ENCODE measurements around the gene ZBTB38. TPM values are rescaled to one million over a fixed set of nuclear protein-coding genes. Genes with fewer than 3 reads are reported as not detected.

ZBTB38 gene
- total RNA-seq, 3 donors from 2014 or later = 96.0 to 153 (median 144) TPM

- DNase-seq (no peak), ATAC-seq (no peak)
- intact Hi-C loops (cut with DNase I, micrococcal nuclease) = no loop called here
- H3K4me3 ChIP-seq = no peak overlapping the region
- no peaks in the 10 kb centered on the region for H3K9me3 ChIP-seq
- no peak for TF ChIP-seq CTCF (IDR thresholded peaks at IDR 0.05)
- peaks cover 7% of the 10 kb centered on the region for H3K4me1 ChIP-seq (ENCODE audit: low read depth)
- no peaks in the 10 kb centered on the region for H3K36me3 ChIP-seq (ENCODE audit: low read depth)
These were observed 24.4 kb upstream of the ZBTB38 start for GRCh38 chr3:141343865-141344271.

GRCh38 chr3:141345528-141345927 is 22.8 kb upstream of the ZBTB38 start:
- DNase-seq (peak in 2 of 3 donors; percentile 45 to 50), ATAC-seq (peak; percentile 73)
- TF ChIP-seq CTCF (IDR thresholded peaks at IDR 0.05) = no peak
- H3K36me3 ChIP-seq (ENCODE audit: low read depth) = no peaks in the 10 kb centered on the region
- intact Hi-C loops (cut with DNase I, micrococcal nuclease) = no loop called here
- no peaks in the 10 kb centered on the region for H3K9me3 ChIP-seq
- no peak overlapping the region for H3K4me3 ChIP-seq
- H3K4me1 ChIP-seq (ENCODE audit: low read depth) = peaks cover 7% of the 10 kb centered on the region

- Histone ChIP-seq H3K36me3 (ENCODE audit: low read depth) (no peaks in the 10 kb centered on the region), H3K9me3 (no peaks in the 10 kb centered on the region), H3K4me1 (ENCODE audit: low read depth) (peaks cover 7% of the 10 kb centered on the region), H3K4me3 (no peak overlapping the region)
- peak in 1 of 3 donors; percentile 68 for DNase-seq
- ATAC-seq = peak; percentile 91
- no peak for TF ChIP-seq CTCF (IDR thresholded peaks at IDR 0.05)
- intact Hi-C loops (cut with DNase I, micrococcal nuclease) = no loop called here
These were observed 22.3 kb upstream of the ZBTB38 start for GRCh38 chr3:141346007-141346406.

- no peak for TF ChIP-seq CTCF (IDR thresholded peaks at IDR 0.05)
- Histone ChIP-seq H3K9me3 (no peaks in the 10 kb centered on the region), H3K4me3 (no peak overlapping the region), H3K36me3 (ENCODE audit: low read depth) (no peaks in the 10 kb centered on the region), H3K4me1 (ENCODE audit: low read depth) (peaks cover 7% of the 10 kb centered on the region)
- DNase-seq (peak; percentile 54 to 67 (median 61)), ATAC-seq (peak; percentile 82)
- intact Hi-C loops (cut with DNase I, micrococcal nuclease) = no loop called here
These were observed 21.9 kb upstream of the ZBTB38 start for GRCh38 chr3:141346418-141346817.

GRCh38 chr3:141346839-141347238 is 21.5 kb upstream of the ZBTB38 start:
- no peak for DNase-seq
- no peaks in the 10 kb centered on the region for H3K9me3 ChIP-seq
- H3K4me3 ChIP-seq = no peak overlapping the region
- intact Hi-C loops (cut with DNase I, micrococcal nuclease) = no loop called here
- no peak for TF ChIP-seq CTCF (IDR thresholded peaks at IDR 0.05)
- H3K36me3 ChIP-seq (ENCODE audit: low read depth) = no peaks in the 10 kb centered on the region
- peaks cover 7% of the 10 kb centered on the region for H3K4me1 ChIP-seq (ENCODE audit: low read depth)
- no peak for ATAC-seq

- H3K4me3 ChIP-seq = no peak overlapping the region
- no peak for TF ChIP-seq CTCF (IDR thresholded peaks at IDR 0.05)
- H3K36me3 ChIP-seq (ENCODE audit: low read depth) = no peaks in the 10 kb centered on the region
- ATAC-seq (no peak), DNase-seq (no peak)
- H3K4me1 ChIP-seq (ENCODE audit: low read depth) = peaks cover 7% of the 10 kb centered on the region
- H3K9me3 ChIP-seq = no peaks in the 10 kb centered on the region
- intact Hi-C loops (cut with DNase I, micrococcal nuclease) = no loop called here
These were observed 19.5 kb upstream of the ZBTB38 start for GRCh38 chr3:141348837-141349236.
